ENCODE data around the gene ZNF574.

GRCh38 chr19:42120276-42120980, 44.5 kb downstream of the ZNF574 start:
- TF ChIP-seq, protein P1, sequence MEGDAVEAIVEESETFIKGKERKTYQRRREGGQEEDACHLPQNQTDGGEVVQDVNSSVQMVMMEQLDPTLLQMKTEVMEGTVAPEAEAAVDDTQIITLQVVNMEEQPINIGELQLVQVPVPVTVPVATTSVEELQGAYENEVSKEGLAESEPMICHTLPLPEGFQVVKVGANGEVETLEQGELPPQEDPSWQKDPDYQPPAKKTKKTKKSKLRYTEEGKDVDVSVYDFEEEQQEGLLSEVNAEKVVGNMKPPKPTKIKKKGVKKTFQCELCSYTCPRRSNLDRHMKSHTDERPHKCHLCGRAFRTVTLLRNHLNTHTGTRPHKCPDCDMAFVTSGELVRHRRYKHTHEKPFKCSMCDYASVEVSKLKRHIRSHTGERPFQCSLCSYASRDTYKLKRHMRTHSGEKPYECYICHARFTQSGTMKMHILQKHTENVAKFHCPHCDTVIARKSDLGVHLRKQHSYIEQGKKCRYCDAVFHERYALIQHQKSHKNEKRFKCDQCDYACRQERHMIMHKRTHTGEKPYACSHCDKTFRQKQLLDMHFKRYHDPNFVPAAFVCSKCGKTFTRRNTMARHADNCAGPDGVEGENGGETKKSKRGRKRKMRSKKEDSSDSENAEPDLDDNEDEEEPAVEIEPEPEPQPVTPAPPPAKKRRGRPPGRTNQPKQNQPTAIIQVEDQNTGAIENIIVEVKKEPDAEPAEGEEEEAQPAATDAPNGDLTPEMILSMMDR (IDR thresholded peaks at IDR 0.05; ENCODE audit: low read depth, low read length, poor library complexity, severe bottlenecking), result no peak
- TF ChIP-seq EZH2phosphoT487 (IDR thresholded peaks at IDR 0.05; ENCODE audit: borderline replicate concordance, low read length), result no peak

Measured in DOHH2 (cell line).